HepG2 (cell line): ENCODE measurements around the gene NCAPD2. TPM values are rescaled to one million over a fixed set of nuclear protein-coding genes. Genes with fewer than 3 reads are reported as not detected.
A peak's percentile ranks its signal among the peaks of the same experiment; 100 is the strongest.

Experiments
- ATF1 ChIP-seq: IDR thresholded peaks from 2 replicates; pipeline ENCODE4 v1.6.1; 2016; ENCODE audit warnings: mild to moderate bottlenecking, control low read depth
- FOXA3 ChIP-seq: IDR thresholded peaks from 2 replicates; pipeline ENCODE4 v1.6.1; 2016; ENCODE audit warnings: missing genetic modification reagents, missing compliant biosample characterization
- HCFC1 ChIP-seq: fragments of 150-350 bp; IDR thresholded peaks from 2 replicates; pipeline ENCODE4 v1.6.1; 2014; ENCODE audit warnings: low read depth, low read length
- KLF12 ChIP-seq: sonication (generic); formaldehyde crosslinking; IDR thresholded peaks from 2 replicates; pipeline ENCODE4 v1.4.0; 2020; ENCODE audit warnings: missing genetic modification reagents, borderline replicate concordance
- MAFK ChIP-seq, 2 experiments: IDR thresholded peaks in 1 of 2; conservative IDR thresholded peaks in 1 of 2; 2 replicates each; pipeline ENCODE4 v1.6.1; 2011; ENCODE audit warnings: improper control_type of control experiment in 2 of 2, low read length in 2 of 2
- MIXL1 ChIP-seq: IDR thresholded peaks from 2 replicates; pipeline ENCODE4 v1.6.1; 2016
- MYNN ChIP-seq: sonication (generic); formaldehyde crosslinking; IDR thresholded peaks from 2 replicates; pipeline ENCODE4 v1.4.0; 2020; ENCODE audit warnings: mild to moderate bottlenecking, low read depth, missing genetic modification reagents
- NAIF1 ChIP-seq: sonication (generic); formaldehyde crosslinking; IDR thresholded peaks from 2 replicates; pipeline ENCODE4 v1.5.0; 2020; ENCODE audit warnings: mild to moderate bottlenecking, missing genetic modification reagents, borderline replicate concordance
- NR3C1 ChIP-seq: sonication (generic); formaldehyde crosslinking; IDR thresholded peaks from 2 replicates; pipeline ENCODE4 v1.4.0; 2020; ENCODE audit warnings: missing genetic modification reagents
- PTBP1 ChIP-seq: fragments of 200-400 bp; formaldehyde crosslinking; IDR thresholded peaks from 2 replicates; pipeline ENCODE4 v1.6.1; 2018; ENCODE audit warnings: low read length, low read depth; ENCODE audit not compliant: poor library complexity, severe bottlenecking
- SATB2 ChIP-seq: sonication (generic); formaldehyde crosslinking; IDR thresholded peaks from 2 replicates; pipeline ENCODE4 v1.5.0; 2020; ENCODE audit warnings: missing genetic modification reagents
- SMARCE1 ChIP-seq: fragments of 450-650 bp; IDR thresholded peaks from 2 replicates; pipeline ENCODE4 v1.6.1; 2017; ENCODE audit warnings: borderline replicate concordance
- SRSF9 ChIP-seq: fragments of 200-400 bp; formaldehyde crosslinking; IDR thresholded peaks from 2 replicates; pipeline ENCODE4 v1.6.1; 2018; ENCODE audit warnings: borderline replicate concordance, mild to moderate bottlenecking, low read depth, low read length; ENCODE audit not compliant: insufficient read depth, poor library complexity, severe bottlenecking
- THAP8 ChIP-seq: sonication (generic); formaldehyde crosslinking; IDR thresholded peaks from 2 replicates; pipeline ENCODE4 v1.5.1; 2020; ENCODE audit warnings: missing genetic modification reagents, mild to moderate bottlenecking, borderline replicate concordance
- TP53 ChIP-seq: sonication (generic); formaldehyde crosslinking; conservative IDR thresholded peaks from 2 replicates; pipeline ENCODE4 v1.4.0; 2020; ENCODE audit warnings: missing genetic modification reagents
- U2AF2 ChIP-seq: fragments of 200-400 bp; formaldehyde crosslinking; IDR thresholded peaks from 2 replicates; pipeline ENCODE4 v1.6.1; 2017; ENCODE audit warnings: low read depth, mild to moderate bottlenecking, low read length
- ZBTB26 ChIP-seq: IDR thresholded peaks from 2 replicates; pipeline ENCODE4 v1.6.1; 2016; ENCODE audit warnings: missing compliant biosample characterization, missing genetic modification reagents, borderline replicate concordance
- ZNF20 ChIP-seq: sonication (generic); formaldehyde crosslinking; IDR thresholded peaks from 2 replicates; pipeline ENCODE4 v1.4.0; 2020; ENCODE audit warnings: mild to moderate bottlenecking, moderate library complexity, missing genetic modification reagents
- ZNF678 ChIP-seq: sonication (generic); formaldehyde crosslinking; IDR thresholded peaks from 2 replicates; pipeline ENCODE4 v1.4.0; 2020; ENCODE audit warnings: mild to moderate bottlenecking, missing genetic modification reagents
- ZNF724P ChIP-seq: sonication (generic); formaldehyde crosslinking; IDR thresholded peaks from 2 replicates; pipeline ENCODE4 v1.8.0; 2022; ENCODE audit warnings: missing genetic modification reagents, borderline replicate concordance
- ZNF75D ChIP-seq: sonication (generic); formaldehyde crosslinking; IDR thresholded peaks from 2 replicates; pipeline ENCODE4 v1.8.1; 2023; ENCODE audit warnings: missing genetic modification reagents, mild to moderate bottlenecking, borderline replicate concordance
- ZNF850 ChIP-seq: sonication (generic); formaldehyde crosslinking; conservative IDR thresholded peaks from 2 replicates; pipeline ENCODE4 v1.9.0; 2021; ENCODE audit warnings: mild to moderate bottlenecking, missing genetic modification reagents
- ZSCAN31 ChIP-seq: sonication (generic); formaldehyde crosslinking; IDR thresholded peaks from 2 replicates; pipeline ENCODE4 v1.5.0; 2020; ENCODE audit warnings: low read depth, mild to moderate bottlenecking, missing genetic modification reagents
- polyA plus RNA-seq, 8 experiments: library from polyadenylated mRNA; depleted of rRNA in 3 of 8; stranded (reverse) in 7 of 8; unstranded in 1 of 8; fragments of >200 nt; fragmentation: Illumina TruSeq in 4 of 8; extraction: Trizol in 4 of 8; gene quantifications; 2 replicates each; pipeline versions ENCODE4 v1.2.1 to v1.2.3, GENCODE V29; 2011 to 2016; ENCODE audit warnings: low read depth in 4 of 8, missing spikeins in 1 of 8, mixed read lengths in 1 of 8; ENCODE audit not compliant: insufficient read depth in 1 of 8
- total RNA-seq, 5 experiments: library from RNA; depleted of rRNA; stranded (reverse); fragments of >200 nt; fragmentation: Illumina TruSeq; extraction: Trizol; gene quantifications; 2 replicates each; pipeline ENCODE4 v1.2.3, GENCODE V29; 2016; ENCODE audit warnings: low read depth in 1 of 5
- TF ChIP-seq, protein P1 (sequence below): sonication (generic); formaldehyde crosslinking; IDR thresholded peaks from 2 replicates; pipeline ENCODE4 v1.5.0; 2020; ENCODE audit warnings: mild to moderate bottlenecking, missing genetic modification reagents

The NCAPD2 gene
- total and polyA plus RNA-seq, 2 of the 13 experiments (the other 11 are each of a cell fraction or from before 2014, with no cell fraction given): 51.1 to 65.6 TPM

- TF ChIP-seq, protein P1, sequence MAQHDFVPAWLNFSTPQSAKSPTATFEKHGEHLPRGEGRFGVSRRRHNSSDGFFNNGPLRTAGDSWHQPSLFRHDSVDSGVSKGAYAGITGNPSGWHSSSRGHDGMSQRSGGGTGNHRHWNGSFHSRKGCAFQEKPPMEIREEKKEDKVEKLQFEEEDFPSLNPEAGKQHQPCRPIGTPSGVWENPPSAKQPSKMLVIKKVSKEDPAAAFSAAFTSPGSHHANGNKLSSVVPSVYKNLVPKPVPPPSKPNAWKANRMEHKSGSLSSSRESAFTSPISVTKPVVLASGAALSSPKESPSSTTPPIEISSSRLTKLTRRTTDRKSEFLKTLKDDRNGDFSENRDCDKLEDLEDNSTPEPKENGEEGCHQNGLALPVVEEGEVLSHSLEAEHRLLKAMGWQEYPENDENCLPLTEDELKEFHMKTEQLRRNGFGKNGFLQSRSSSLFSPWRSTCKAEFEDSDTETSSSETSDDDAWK: no peak
- peak; percentile 72; the same call in 1 of the 2 replicates for TF ChIP-seq NAIF1 (CRISPR knock-in tag)
- TF ChIP-seq HCFC1: no peak
- TF ChIP-seq ZNF678 (CRISPR knock-in tag): no peak
- no peak; the same call in none of the 2 replicates for TF ChIP-seq ZBTB26 (CRISPR knock-in tag)
- TF ChIP-seq PTBP1: peak; percentile 55
- no peak for TF ChIP-seq SATB2 (CRISPR knock-in tag)
- no peak for TF ChIP-seq ZNF850 (CRISPR knock-in tag)
- TF ChIP-seq ZNF75D: no peak
- no peak for TF ChIP-seq THAP8
- TF ChIP-seq MYNN (CRISPR knock-in tag): peak; percentile 65; the same call in 1 of the 2 replicates
- no peak for TF ChIP-seq SRSF9
- TF ChIP-seq FOXA3 (CRISPR knock-in tag): peak; percentile 49; the same call in 1 of the 2 replicates
- no peak; the same call in 1 of the 2 replicates for TF ChIP-seq ATF1 (CRISPR knock-in tag)
- TF ChIP-seq ZSCAN31 (CRISPR knock-in tag): peak; percentile 92
- no peak for TF ChIP-seq ZNF724P (CRISPR knock-in tag)
- 0 out of 2 replicates have a peak, but pooled peaks have one; percentile 40 for TF ChIP-seq TP53 (CRISPR knock-in tag)
- peak; percentile 54 for TF ChIP-seq MIXL1 (CRISPR knock-in tag)
- TF ChIP-seq U2AF2: no peak
- TF ChIP-seq MAFK (conservative IDR thresholded peaks at IDR 0.05 in 1 of 2, IDR thresholded peaks at IDR 0.05 in 1 of 2; ENCODE audit: low read length in 2 of 2): peak; percentile 34 to 37; a peak in 3 of 4 replicates
- no peak for TF ChIP-seq ZNF20 (CRISPR knock-in tag)
- no peak for TF ChIP-seq SMARCE1
- TF ChIP-seq NR3C1 (CRISPR knock-in tag): no peak
- TF ChIP-seq KLF12 (CRISPR knock-in tag): peak; percentile 59; the same call in 1 of the 2 replicates
These were observed 23.3 kb upstream of the NCAPD2 start, which contains the start of gene VAMP1 (continued) for GRCh38 chr12:6470375-6471163.
